K562 (cell line): ENCODE data around the gene ARMC9. TPM values are rescaled to one million over a fixed set of nuclear protein-coding genes. Genes with fewer than 3 reads are reported as not detected.

ENCODE experiments used
- CXXC5 ChIP-seq: fragments of 250-450 bp; sonication (Bioruptor Pico); IDR thresholded peaks from 2 replicates; pipeline ENCODE4 v1.8.0; 2022; ENCODE audit warnings: inconsistent platforms, mild to moderate bottlenecking, moderate library complexity
- DNMT1 ChIP-seq: fragments of 450-650 bp; IDR thresholded peaks from 2 replicates; pipeline ENCODE4 v1.6.1; 2016; ENCODE audit warnings: antibody characterized with exemption, mild to moderate bottlenecking
- EZH2 ChIP-seq: IDR thresholded peaks from 2 replicates; pipeline ENCODE4 v1.6.1; 2012; ENCODE audit warnings: low read depth, mild to moderate bottlenecking, inconsistent platforms, low read length, borderline replicate concordance
- KAT8 ChIP-seq: fragments of 450-650 bp; IDR thresholded peaks from 2 replicates; pipeline ENCODE4 v1.6.1; 2016; ENCODE audit warnings: low read depth, mild to moderate bottlenecking
- KLF13 ChIP-seq: fragments of 450-650 bp; IDR thresholded peaks from 2 replicates; pipeline ENCODE4 v1.6.1; 2016; ENCODE audit warnings: missing genetic modification characterization, low read depth, mild to moderate bottlenecking, missing compliant biosample characterization, moderate library complexity, borderline replicate concordance
- SMARCE1 ChIP-seq: fragments of 450-650 bp; IDR thresholded peaks from 2 replicates; pipeline ENCODE4 v1.7.1; 2016; ENCODE audit warnings: mild to moderate bottlenecking
- TAF15 ChIP-seq: fragments of 200-400 bp; formaldehyde crosslinking; IDR thresholded peaks from 2 replicates; pipeline ENCODE4 v1.6.1; 2017; ENCODE audit warnings: mild to moderate bottlenecking, low read depth, low read length, moderate library complexity
- U2AF1 ChIP-seq: fragments of 200-400 bp; formaldehyde crosslinking; optimal IDR thresholded peaks from 2 replicates; pipeline ENCODE3; 2017; ENCODE audit warnings: mild to moderate bottlenecking, low read depth, low read length, moderate library complexity
- polyA plus RNA-seq, 8 experiments: library from polyadenylated mRNA; depleted of rRNA in 4 of 8; stranded (reverse) in 5 of 8; unstranded in 3 of 8; fragments of >200 nt; fragmentation: Nextera tagmentation in 2 of 8; fragmentation: Illumina TruSeq in 1 of 8; extraction: Ambion mirVana in 2 of 8; extraction: Trizol in 1 of 8; gene quantifications; 2 replicates each; pipeline versions ENCODE4 v1.2.1 to v1.2.3, GENCODE V29; 2011 to 2014; ENCODE audit warnings: inconsistent platforms in 1 of 8, missing spikeins in 1 of 8
- total RNA-seq, 7 experiments: library from RNA; depleted of rRNA in 6 of 7; stranded (reverse); fragments of >200 nt in 6 of 7; fragmentation: Illumina TruSeq in 2 of 7; extraction: Trizol in 2 of 7; gene quantifications; 2 replicates each; pipeline versions ENCODE4 v1.2.1 to v1.2.3, GENCODE V29; 2011 to 2021; ENCODE audit warnings: low replicate concordance in 1 of 7
- TF ChIP-seq, protein P1 (sequence below): fragments of 250-450 bp; sonication (Bioruptor Pico); IDR thresholded peaks from 2 replicates; pipeline ENCODE4 v1.5.0; 2021; ENCODE audit warnings: mild to moderate bottlenecking, borderline replicate concordance

ARMC9 gene
- total and polyA plus RNA-seq, 9 of the 15 experiments (the other 6 are each of a cell fraction or from before 2014, with no cell fraction given): 0.36 to 2.3 (median 1.1) TPM

GRCh38 chr2:231379266-231380215 lies 181.1 kb downstream of the ARMC9 start (continued):
- TF ChIP-seq CXXC5 (CRISPR knock-in tag) (no peak), SMARCE1 (no peak), TAF15 (no peak), KAT8 (no peak), EZH2 (no peak), KLF13 (tag) (no peak), U2AF1 (no peak), DNMT1 (no peak)
- TF ChIP-seq, protein P1, sequence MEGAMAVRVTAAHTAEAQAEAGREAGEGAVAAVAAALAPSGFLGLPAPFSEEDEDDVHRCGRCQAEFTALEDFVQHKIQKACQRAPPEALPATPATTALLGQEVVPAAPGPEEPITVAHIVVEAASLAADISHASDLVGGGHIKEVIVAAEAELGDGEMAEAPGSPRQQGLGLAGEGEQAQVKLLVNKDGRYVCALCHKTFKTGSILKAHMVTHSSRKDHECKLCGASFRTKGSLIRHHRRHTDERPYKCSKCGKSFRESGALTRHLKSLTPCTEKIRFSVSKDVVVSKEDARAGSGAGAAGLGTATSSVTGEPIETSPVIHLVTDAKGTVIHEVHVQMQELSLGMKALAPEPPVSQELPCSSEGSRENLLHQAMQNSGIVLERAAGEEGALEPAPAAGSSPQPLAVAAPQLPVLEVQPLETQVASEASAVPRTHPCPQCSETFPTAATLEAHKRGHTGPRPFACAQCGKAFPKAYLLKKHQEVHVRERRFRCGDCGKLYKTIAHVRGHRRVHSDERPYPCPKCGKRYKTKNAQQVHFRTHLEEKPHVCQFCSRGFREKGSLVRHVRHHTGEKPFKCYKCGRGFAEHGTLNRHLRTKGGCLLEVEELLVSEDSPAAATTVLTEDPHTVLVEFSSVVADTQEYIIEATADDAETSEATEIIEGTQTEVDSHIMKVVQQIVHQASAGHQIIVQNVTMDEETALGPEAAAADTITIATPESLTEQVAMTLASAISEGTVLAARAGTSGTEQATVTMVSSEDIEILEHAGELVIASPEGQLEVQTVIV (CRISPR knock-in tag): no peak
